SK-N-DZ (cell line): ENCODE data around the gene TMEM80. TPM values are rescaled to one million over a fixed set of nuclear protein-coding genes. Genes with fewer than 3 reads are reported as not detected.
"Not testable (repeated sequence)": the region's sequence is repeated elsewhere in the genome, so short reads cannot be mapped to it uniquely, and the experiment has no call there.

Source experiments
- DNase-seq: peaks from one replicate; pipeline ENCODE4 v3.0.0-alpha.2; 2015; ENCODE audit warnings: low spot score
- polyA plus RNA-seq, 2 experiments: library from polyadenylated mRNA; depleted of rRNA; stranded (reverse); fragments of >200 nt; gene quantifications; 2 replicates each; pipeline ENCODE4 v1.2.3, GENCODE V29; 2014

TMEM80 gene
- 50.3 and 67.8 TPM in 2 replicates for polyA plus RNA-seq (2014; cell fraction: cytosol; rRNA removed)
- polyA plus RNA-seq (2014; cell fraction: nucleus; rRNA removed): 58.6 and 64.8 TPM in 2 replicates

GRCh38 chr11:695538-696248 is at the start of gene TMEM80:
Gene TMEM80, plus strand, starts transcription at chr11:695816. Its CDS starts 12 bp downstream, at chr11:695828.
- DNase-seq: peak; percentile 98

GRCh38 chr11:646214-646613 is 49.4 kb upstream of the TMEM80 start:
- no peak for DNase-seq

- not testable (repeated sequence) for DNase-seq
Observed at GRCh38 chr11:647672-648158, 47.9 kb upstream of the TMEM80 start.

GRCh38 chr11:650482-650881 is 45.1 kb upstream of the TMEM80 start:
- no peak for DNase-seq

GRCh38 chr11:653136-653535 is 42.5 kb upstream of the TMEM80 start:
- DNase-seq: not testable (repeated sequence)

GRCh38 chr11:653837-654236 is 41.8 kb upstream of the TMEM80 start:
- DNase-seq: no peak

GRCh38 chr11:654444-654843 is 41.2 kb upstream of the TMEM80 start:
- DNase-seq: not testable (repeated sequence)

- DNase-seq: no peak
Observed at GRCh38 chr11:655036-655726, 40.4 kb upstream of the TMEM80 start.

GRCh38 chr11:656426-656825 is 39.2 kb upstream of the TMEM80 start:
- DNase-seq: no peak

- DNase-seq: no peak
Observed at GRCh38 chr11:656866-657265, 38.8 kb upstream of the TMEM80 start.

- no peak for DNase-seq
Observed at GRCh38 chr11:657691-658126, 37.9 kb upstream of the TMEM80 start.

- DNase-seq: no peak
Observed at GRCh38 chr11:659532-660085, 36.0 kb upstream of the TMEM80 start.

GRCh38 chr11:660281-660680 is 35.3 kb upstream of the TMEM80 start:
- no peak for DNase-seq

GRCh38 chr11:660681-661444 is 34.8 kb upstream of the TMEM80 start:
- no peak for DNase-seq

GRCh38 chr11:662689-663274 is 32.8 kb upstream of the TMEM80 start:
- peak; percentile 25 for DNase-seq

GRCh38 chr11:665062-665703 is 30.4 kb upstream of the TMEM80 start:
- DNase-seq: no peak

- no peak for DNase-seq
Observed at GRCh38 chr11:665704-666281, 29.8 kb upstream of the TMEM80 start.

- no peak for DNase-seq
Observed at GRCh38 chr11:673866-674265, 21.8 kb upstream of the TMEM80 start.

- no peak for DNase-seq
Observed at GRCh38 chr11:674406-674805, 21.2 kb upstream of the TMEM80 start.

GRCh38 chr11:678297-678696 is 17.3 kb upstream of the TMEM80 start:
- no peak for DNase-seq
